HG02678 (cell line): ENCODE results near the gene PACS2.
"Not testable (repeated sequence)": the region's sequence is repeated elsewhere in the genome, so short reads cannot be mapped to it uniquely, and the experiment has no call there.

Experiments
- ATAC-seq: cut with Tn5 transposase; IDR thresholded peaks from one replicate; pipeline ENCODE4 v1.9.1; 2021; ENCODE audit warnings: mild to moderate bottlenecking, moderate library complexity; ENCODE audit not compliant: unreplicated experiment

The PACS2 gene

GRCh38 chr14:105313381-105314286 is 914 bp upstream of the PACS2 start:
- ATAC-seq: peak; percentile 4

- ATAC-seq: peak; percentile 10
These were observed 718 bp downstream of the PACS2 start for GRCh38 chr14:105315211-105315721.

- no peak for ATAC-seq
These were observed 1.5 kb downstream of the PACS2 start for GRCh38 chr14:105315941-105316576.

GRCh38 chr14:105316577-105316941 is 2.0 kb downstream of the PACS2 start:
- no peak for ATAC-seq

- no peak for ATAC-seq
These were observed 2.5 kb downstream of the PACS2 start for GRCh38 chr14:105316968-105317510.

- no peak for ATAC-seq
These were observed 3.0 kb downstream of the PACS2 start for GRCh38 chr14:105317546-105317945.

GRCh38 chr14:105322791-105323556 is 8.4 kb downstream of the PACS2 start:
- no peak for ATAC-seq

- no peak for ATAC-seq
These were observed 9.1 kb downstream of the PACS2 start for GRCh38 chr14:105323663-105324062.

- no peak for ATAC-seq
These were observed 9.7 kb downstream of the PACS2 start for GRCh38 chr14:105324080-105324778.

GRCh38 chr14:105324871-105325270 is 10.3 kb downstream of the PACS2 start:
- ATAC-seq: no peak

- no peak for ATAC-seq
These were observed 10.8 kb downstream of the PACS2 start for GRCh38 chr14:105325303-105325702.

GRCh38 chr14:105325716-105326567 is 11.4 kb downstream of the PACS2 start:
- no peak for ATAC-seq

- no peak for ATAC-seq
These were observed 12.0 kb downstream of the PACS2 start for GRCh38 chr14:105326568-105326867.

GRCh38 chr14:105326891-105327694 is 12.5 kb downstream of the PACS2 start:
- ATAC-seq: no peak

- ATAC-seq: not testable (repeated sequence)
These were observed 13.1 kb downstream of the PACS2 start for GRCh38 chr14:105327695-105328045.

GRCh38 chr14:105328070-105328677 is 13.6 kb downstream of the PACS2 start:
- no peak for ATAC-seq

GRCh38 chr14:105328678-105329390 is 14.3 kb downstream of the PACS2 start:
- no peak for ATAC-seq
